Esophagus squamous epithelium (tissue), 5 donors: Measurements from ENCODE around the gene ADGRB3. TPM values are rescaled to one million over a fixed set of nuclear protein-coding genes. Genes with fewer than 3 reads are reported as not detected.

ENCODE experiments used
- DNase-seq: peaks from one replicate; lab custom pipeline; 2025; lab: John Stamatoyannopoulos, UW
- H3K27ac ChIP-seq, 4 donors: fragments of 200-600 bp; sonication (generic); one replicate each; pipeline ENCODE4 v1.5.1; 2016 to 2019; ENCODE audit warnings: mild to moderate bottlenecking in 1 of 4
- H3K27me3 ChIP-seq, 4 donors: fragments of 200-600 bp; sonication (generic); 1 replicate in 3 of 4; 2 replicates in 1 of 4; pipeline versions ENCODE4 v1.5.1 to v1.6.0; 2017 to 2021; ENCODE audit warnings: antibody characterized with exemption in 1 of 4
- H3K36me3 ChIP-seq, 3 donors: fragments of 200-600 bp; sonication (generic); one replicate each; pipeline ENCODE4 v1.5.1; 2016 to 2019
- H3K4me1 ChIP-seq, 3 donors: fragments of 200-600 bp; sonication (generic); one replicate each; pipeline ENCODE4 v1.5.1; 2017 to 2019
- H3K4me3 ChIP-seq, 4 donors: fragments of 200-600 bp; sonication (generic); 1 replicate in 3 of 4; 2 replicates in 1 of 4; pipeline ENCODE4 v1.5.1; 2016 to 2019; ENCODE audit warnings: mild to moderate bottlenecking in 2 of 4, moderate library complexity in 1 of 4
- H3K9me3 ChIP-seq, 3 donors: fragments of 200-600 bp; sonication (generic); one replicate each; pipeline ENCODE4 v1.5.1; 2016 to 2019
- CTCF ChIP-seq, 6 experiments: fragments of 450-650 bp in 4 of 6; fragments of 200-600 bp in 2 of 6; sonication (generic) in 2 of 6; IDR thresholded peaks; one replicate each; pipeline ENCODE4 v1.5.1; 2016 to 2019; ENCODE audit warnings: antibody characterized with exemption in 6 of 6, mild to moderate bottlenecking in 4 of 6, moderate library complexity in 4 of 6
- POLR2A ChIP-seq, 4 donors: fragments of 450-650 bp; IDR thresholded peaks; one replicate each; pipeline ENCODE4 v1.6.1; 2017; ENCODE audit warnings: antibody characterized with exemption in 4 of 4, mild to moderate bottlenecking in 4 of 4, moderate library complexity in 3 of 4
- WGBS, 2 donors: methylation state at CpG; one replicate each; pipeline ENCODE4 v1.1.5; 2018; 5-methylcytosine and 5-hydroxymethylcytosine counted together
- intact Hi-C: fragments of 100-400 bp; cut with DNase I; formaldehyde crosslinking; loops from one replicate; pipeline ENCODE4 v1.15.0; 2022
- total RNA-seq, 4 donors: library from RNA; depleted of rRNA; stranded (reverse); fragments of >200 nt; gene quantifications; one replicate each; pipeline ENCODE4 v1.1.0, GENCODE V29; 2016
- donor health status: DM: yes; HTN: yes; CAD: no.

Gene ADGRB3
- total RNA-seq, 4 donors from 2014 or later, result 0.04 to 1.1 (median 0.32) TPM

GRCh38 chr6:68693271-68693670 lies 58.2 kb downstream of the ADGRB3 start:
- Histone ChIP-seq H3K36me3 (no peaks in the 10 kb centered on the region), H3K4me3 (no peak overlapping the region), H3K27ac (no peak overlapping the region), H3K4me1 (no peaks in the 10 kb centered on the region), H3K27me3 (no peaks in the 10 kb centered on the region), H3K9me3 (no peaks in the 10 kb centered on the region)
- TF ChIP-seq POLR2A (IDR thresholded peaks at IDR 0.05) (no peak), CTCF (IDR thresholded peaks at IDR 0.05) (no peak)
- DNase-seq, result no peak
- WGBS, 2 donors, result 65 to 88% methylated on average over 1 of the region's 1 CpG
- intact Hi-C loops, result no loop called here

GRCh38 chr6:68695403-68695802 lies 60.3 kb downstream of the ADGRB3 start:
- TF ChIP-seq POLR2A (IDR thresholded peaks at IDR 0.05), result no peak
- no peak for TF ChIP-seq CTCF (IDR thresholded peaks at IDR 0.05)
- H3K4me3 ChIP-seq, result no peak overlapping the region
- no peaks in the 10 kb centered on the region for H3K36me3 ChIP-seq
- no peaks in the 10 kb centered on the region for H3K9me3 ChIP-seq
- intact Hi-C loops, result no loop called here
- H3K27ac ChIP-seq, result no peak overlapping the region
- H3K27me3 ChIP-seq, result no peaks in the 10 kb centered on the region
- WGBS, 2 donors, result 43 to 48% methylated on average over 4 of the region's 4 CpGs
- no peak for DNase-seq
- H3K4me1 ChIP-seq, result no peaks in the 10 kb centered on the region

GRCh38 chr6:68695838-68696237 lies 60.8 kb downstream of the ADGRB3 start:
- no peaks in the 10 kb centered on the region for H3K36me3 ChIP-seq
- no peaks in the 10 kb centered on the region for H3K4me1 ChIP-seq
- H3K9me3 ChIP-seq, result no peaks in the 10 kb centered on the region
- TF ChIP-seq CTCF (IDR thresholded peaks at IDR 0.05) (no peak), POLR2A (IDR thresholded peaks at IDR 0.05) (no peak)
- H3K4me3 ChIP-seq, result no peak overlapping the region
- no peaks in the 10 kb centered on the region for H3K27me3 ChIP-seq
- DNase-seq, result no peak
- 75 to 77% methylated on average over 6 of the region's 6 CpGs for WGBS, 2 donors
- intact Hi-C loops, result no loop called here
- no peak overlapping the region for H3K27ac ChIP-seq

- no peaks in the 10 kb centered on the region for H3K9me3 ChIP-seq
- intact Hi-C loops, result no loop called here
- H3K36me3 ChIP-seq, result no peaks in the 10 kb centered on the region
- H3K27ac ChIP-seq, result no peak overlapping the region
- no peaks in the 10 kb centered on the region for H3K4me1 ChIP-seq
- WGBS, 2 donors, result 29 to 47% methylated on average over 1 of the region's 1 CpG
- TF ChIP-seq POLR2A (IDR thresholded peaks at IDR 0.05) (no peak), CTCF (IDR thresholded peaks at IDR 0.05) (no peak)
- no peak for DNase-seq
- no peak overlapping the region for H3K4me3 ChIP-seq
- H3K27me3 ChIP-seq, result no peaks in the 10 kb centered on the region
Observed at GRCh38 chr6:68697394-68697793, 62.3 kb downstream of the ADGRB3 start.

GRCh38 chr6:68701159-68701558 lies 66.1 kb downstream of the ADGRB3 start:
- Histone ChIP-seq H3K27me3 (no peaks in the 10 kb centered on the region), H3K36me3 (no peaks in the 10 kb centered on the region), H3K9me3 (no peaks in the 10 kb centered on the region), H3K4me3 (no peak overlapping the region), H3K27ac (no peak overlapping the region), H3K4me1 (no peaks in the 10 kb centered on the region)
- WGBS, 2 donors, result 72% methylated on average over 4 of the region's 4 CpGs
- intact Hi-C loops, result no loop called here
- no peak for TF ChIP-seq POLR2A (IDR thresholded peaks at IDR 0.05)
- TF ChIP-seq CTCF (IDR thresholded peaks at IDR 0.05), result no peak
- no peak for DNase-seq
